Measurements from ENCODE around the gene ZNF574.

Gene ZNF574

GRCh38 chr19:42075616-42076379 is at the start of gene ZNF574:
Gene ZNF574, plus strand, starts transcription at chr19:42076166. Its CDS starts 2,441 bp downstream, at chr19:42078607.
- TF ChIP-seq ISL1 (CRISPR knock-in tag; IDR thresholded peaks at IDR 0.05) (no peak), POU6F1 (CRISPR knock-in tag; IDR thresholded peaks at IDR 0.05; ENCODE audit: borderline replicate concordance, low read depth) (no peak), TSHZ2 (CRISPR knock-in tag; IDR thresholded peaks at IDR 0.05) (peak; percentile 31; the same call in 1 of the 2 replicates), RARB (CRISPR knock-in tag; IDR thresholded peaks at IDR 0.05) (no peak), ZFP30 (CRISPR knock-in tag; IDR thresholded peaks at IDR 0.05) (no peak), ZNF565 (CRISPR knock-in tag; conservative IDR thresholded peaks at IDR 0.05; ENCODE audit: low read depth) (no peak), SNAI2 (CRISPR knock-in tag; IDR thresholded peaks at IDR 0.05) (no peak), ZC3H10 (CRISPR knock-in tag; IDR thresholded peaks at IDR 0.05) (no peak), OSR1 (CRISPR knock-in tag; IDR thresholded peaks at IDR 0.05) (no peak), ZNF70 (CRISPR knock-in tag; IDR thresholded peaks at IDR 0.05) (no peak), ZFP3 (CRISPR knock-in tag; IDR thresholded peaks at IDR 0.05) (no peak), PATZ1 (CRISPR knock-in tag; IDR thresholded peaks at IDR 0.05; ENCODE audit: borderline replicate concordance) (0 out of 2 replicates have a peak, but pooled peaks have one; percentile 12), CREB5 (CRISPR knock-in tag; IDR thresholded peaks at IDR 0.05; ENCODE audit: low read depth) (no peak), CSDC2 (CRISPR knock-in tag; IDR thresholded peaks at IDR 0.05) (no peak), BACH2 (CRISPR knock-in tag; IDR thresholded peaks at IDR 0.05; ENCODE audit: borderline replicate concordance) (no peak), ESRRG (CRISPR knock-in tag; IDR thresholded peaks at IDR 0.05) (no peak), GLIS3 (CRISPR knock-in tag; IDR thresholded peaks at IDR 0.05) (0 out of 2 replicates have a peak, but pooled peaks have one; percentile 10), CSRNP3 (CRISPR knock-in tag; IDR thresholded peaks at IDR 0.05) (no peak), TCF4 (CRISPR knock-in tag; IDR thresholded peaks at IDR 0.05; ENCODE audit: borderline replicate concordance) (no peak), PPARA (CRISPR knock-in tag; IDR thresholded peaks at IDR 0.05; ENCODE audit: borderline replicate concordance) (no peak), ZNF8 (CRISPR knock-in tag; IDR thresholded peaks at IDR 0.05) (no peak), ARNTL (CRISPR knock-in tag; IDR thresholded peaks at IDR 0.05; ENCODE audit: borderline replicate concordance, low read depth) (no peak), TOX (CRISPR knock-in tag; IDR thresholded peaks at IDR 0.05; ENCODE audit: borderline replicate concordance) (no peak; the same call in 1 of the 2 replicates)
- peak; percentile 99 for ATAC-seq

Measured in SK-N-SH treated with all-trans-retinoic acid at 6 μM for 48 hours (cell line).